NK-92 (cell line): Measurements from ENCODE around the gene GPLD1.
"Not testable (repeated sequence)": the region's sequence is repeated elsewhere in the genome, so short reads cannot be mapped to it uniquely, and the experiment has no call there.

Experiments
- DNase-seq: peaks from one replicate; lab custom pipeline; 2025; ENCODE audit not compliant: unreplicated experiment; lab: John Stamatoyannopoulos, UW

Gene GPLD1

DNA sequence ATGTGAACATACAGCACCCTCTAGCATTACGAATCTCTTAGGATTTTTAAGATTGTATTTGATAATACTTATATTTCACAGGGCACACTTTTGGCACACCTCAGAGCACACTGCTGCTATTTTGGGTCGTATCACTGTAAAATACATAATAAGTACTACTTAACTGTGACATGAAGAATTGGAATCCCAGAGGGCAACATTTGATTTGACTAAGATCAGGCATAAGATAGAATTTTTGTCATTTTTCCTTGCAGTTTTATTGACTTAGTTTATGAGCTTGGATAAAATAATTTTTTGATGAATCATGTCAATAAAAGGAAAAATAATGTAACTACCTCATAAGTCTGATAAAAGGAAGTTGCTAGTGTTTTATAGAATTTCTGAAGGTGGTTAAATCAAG, 64.3 kb downstream of the GPLD1 start:
- DNase-seq = no peak

DNA sequence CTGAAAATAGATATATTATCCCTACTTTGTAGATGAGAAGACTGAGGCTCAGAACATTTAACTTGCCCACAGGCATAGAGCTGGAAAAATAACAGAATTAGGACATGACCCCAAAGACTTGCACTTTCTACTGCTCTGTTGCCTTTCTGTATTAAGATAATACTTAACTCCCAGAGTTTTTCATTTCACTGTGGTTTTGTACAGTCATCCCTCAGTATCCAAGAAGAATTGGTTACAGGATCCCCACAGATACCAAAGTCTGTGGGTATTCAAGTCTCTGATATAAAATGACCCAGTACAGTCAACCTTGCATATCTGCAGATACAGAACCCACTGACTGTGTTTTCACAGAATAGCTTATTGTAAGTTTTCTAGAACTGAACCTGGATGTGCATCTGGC, 69.9 kb downstream of the GPLD1 start:
- no peak for DNase-seq

DNA sequence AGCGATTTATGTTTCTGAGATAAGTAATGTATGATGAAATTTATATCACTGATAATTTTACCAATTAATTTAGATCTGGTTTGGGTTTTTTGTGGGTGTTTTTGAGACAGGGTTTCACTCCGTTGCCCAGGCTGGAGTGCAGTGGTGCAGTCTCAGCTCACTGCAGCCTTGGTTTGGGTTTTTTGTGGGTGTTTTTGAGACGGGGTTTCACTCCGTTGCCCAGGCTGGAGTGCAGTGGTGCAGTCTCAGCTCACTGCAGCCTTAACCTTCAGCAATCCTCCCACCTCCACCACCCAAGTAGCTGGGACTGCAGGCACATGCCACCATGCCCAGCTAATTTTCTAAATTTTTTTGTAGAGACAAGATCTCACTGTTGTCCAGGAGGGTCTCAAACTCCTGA, 73.6 kb downstream of the GPLD1 start:
- DNase-seq = no peak

DNA sequence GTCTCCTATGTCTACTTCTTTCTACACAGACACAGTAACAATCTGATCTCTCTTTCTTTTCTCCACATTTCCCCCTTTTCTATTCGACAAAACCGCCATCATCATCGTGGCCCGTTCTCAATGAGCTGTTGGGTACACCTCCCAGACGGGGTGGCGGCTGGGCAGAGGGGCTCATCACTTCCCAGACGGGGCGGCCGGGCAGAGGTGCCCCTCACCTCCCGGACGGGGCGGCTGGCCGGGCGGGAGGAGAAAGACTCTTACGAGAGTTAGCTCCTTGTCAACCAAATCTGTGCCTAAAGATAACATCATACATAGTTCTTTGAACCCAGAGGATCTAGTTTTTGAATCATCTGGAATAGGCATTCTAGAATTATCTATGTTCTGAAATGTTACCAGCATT, 74.8 kb downstream of the GPLD1 start:
- not testable (repeated sequence) for DNase-seq

DNA sequence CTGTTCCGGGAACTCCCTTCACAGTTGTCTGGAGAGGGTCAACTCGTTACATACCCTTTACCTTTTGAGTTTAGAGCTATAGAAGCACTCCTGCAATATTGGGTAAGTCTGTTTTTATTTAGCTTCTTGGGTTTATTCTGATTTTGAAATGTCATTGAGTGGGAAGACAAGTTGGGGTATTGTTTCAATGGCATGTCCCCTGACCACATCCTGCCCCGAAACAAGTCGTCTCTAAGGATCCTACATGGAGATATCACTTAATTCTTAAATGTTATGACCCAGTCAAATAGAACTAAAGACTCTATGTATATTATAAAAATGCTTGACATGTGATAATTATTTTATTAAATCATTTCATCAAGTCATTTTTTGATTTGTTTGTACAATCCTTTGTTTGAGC, 77.1 kb downstream of the GPLD1 start:
- no peak for DNase-seq

DNA sequence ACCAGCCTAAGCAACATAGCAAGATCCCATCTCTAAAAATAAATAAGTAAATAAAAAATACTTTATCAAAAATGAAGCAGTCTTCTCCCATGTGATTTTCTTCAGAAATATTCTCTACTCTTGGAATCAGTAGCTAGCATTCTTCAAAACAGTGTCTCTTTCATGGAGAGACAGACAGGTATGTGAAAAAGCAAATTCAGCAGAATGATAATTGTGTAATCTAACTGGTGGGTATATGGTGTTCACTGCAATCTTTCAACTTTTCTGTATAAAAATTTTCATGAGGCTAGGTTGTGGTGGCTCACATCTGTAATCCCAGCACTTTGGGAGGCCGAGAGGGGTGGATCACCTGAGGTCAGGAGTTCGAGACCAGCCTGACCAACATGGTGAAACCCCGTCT, 78.8 kb downstream of the GPLD1 start:
- no peak for DNase-seq

DNA sequence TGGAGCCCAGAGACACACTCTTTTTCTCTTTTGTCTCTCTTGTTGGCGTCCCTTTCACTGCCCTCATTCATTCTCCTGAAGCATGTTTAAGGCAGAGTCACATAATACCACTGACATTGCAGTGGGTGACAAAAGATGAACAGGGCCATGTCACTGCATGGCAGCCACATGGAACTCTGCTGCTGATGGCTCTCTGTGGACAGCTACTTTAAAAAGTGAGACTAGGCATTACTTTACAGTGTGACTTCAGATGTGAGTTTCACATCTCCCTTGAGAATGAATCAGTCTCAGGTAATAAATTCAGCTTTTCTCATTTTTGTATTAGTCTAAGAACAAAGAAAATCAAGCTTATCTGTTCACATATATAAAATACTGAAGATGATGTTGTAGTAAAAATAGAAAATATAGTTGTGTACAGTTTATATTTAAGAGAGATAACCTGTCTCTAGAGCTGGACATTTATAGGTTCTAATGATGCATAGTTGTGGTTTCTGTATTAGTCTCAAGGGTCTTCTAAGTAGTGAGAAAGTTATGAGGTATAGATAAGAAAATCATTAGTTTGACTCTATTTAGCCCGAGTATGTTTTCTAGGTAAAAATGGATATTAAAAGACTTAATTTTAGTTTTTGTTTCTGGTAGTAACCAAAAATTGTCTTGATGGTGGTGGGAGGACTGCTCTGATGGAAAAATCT, 80.5 kb downstream of the GPLD1 start:
- no peak for DNase-seq

DNA sequence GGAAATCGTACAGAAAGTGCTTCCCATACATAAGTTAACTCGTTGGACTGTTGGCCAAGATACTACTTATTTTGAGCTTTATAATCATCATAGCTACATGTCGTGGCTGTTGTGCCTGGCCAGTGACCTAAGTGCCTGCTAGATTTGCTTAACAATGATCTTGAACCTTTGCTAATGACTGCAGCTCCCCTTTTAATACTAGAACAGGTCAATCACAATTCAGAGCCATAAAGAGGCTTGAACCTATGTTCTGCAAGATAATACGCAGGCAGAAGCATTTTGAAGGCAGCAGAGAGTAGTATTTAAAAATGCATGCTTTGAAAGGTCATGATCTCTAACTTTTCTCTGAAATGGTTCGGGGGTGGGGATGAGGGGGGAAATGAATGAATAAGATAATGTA, 84.1 kb downstream of the GPLD1 start:
- no peak for DNase-seq

DNA sequence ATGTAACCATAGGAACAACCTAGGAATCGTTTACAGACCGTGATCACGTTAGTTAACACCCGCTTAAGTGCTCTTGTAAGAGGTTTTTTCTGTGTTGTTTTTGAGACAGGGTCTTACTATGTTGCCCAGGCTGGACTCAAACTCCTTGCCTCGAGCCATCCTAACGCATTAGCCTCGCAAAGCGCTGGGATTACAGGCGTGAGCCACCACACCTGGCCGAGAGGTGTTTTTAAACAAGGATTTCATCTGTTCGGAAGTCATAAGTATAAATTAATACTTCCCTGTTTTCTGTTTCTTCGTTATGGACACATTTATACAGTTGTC, 85.9 kb downstream of the GPLD1 start:
- no peak for DNase-seq

DNA sequence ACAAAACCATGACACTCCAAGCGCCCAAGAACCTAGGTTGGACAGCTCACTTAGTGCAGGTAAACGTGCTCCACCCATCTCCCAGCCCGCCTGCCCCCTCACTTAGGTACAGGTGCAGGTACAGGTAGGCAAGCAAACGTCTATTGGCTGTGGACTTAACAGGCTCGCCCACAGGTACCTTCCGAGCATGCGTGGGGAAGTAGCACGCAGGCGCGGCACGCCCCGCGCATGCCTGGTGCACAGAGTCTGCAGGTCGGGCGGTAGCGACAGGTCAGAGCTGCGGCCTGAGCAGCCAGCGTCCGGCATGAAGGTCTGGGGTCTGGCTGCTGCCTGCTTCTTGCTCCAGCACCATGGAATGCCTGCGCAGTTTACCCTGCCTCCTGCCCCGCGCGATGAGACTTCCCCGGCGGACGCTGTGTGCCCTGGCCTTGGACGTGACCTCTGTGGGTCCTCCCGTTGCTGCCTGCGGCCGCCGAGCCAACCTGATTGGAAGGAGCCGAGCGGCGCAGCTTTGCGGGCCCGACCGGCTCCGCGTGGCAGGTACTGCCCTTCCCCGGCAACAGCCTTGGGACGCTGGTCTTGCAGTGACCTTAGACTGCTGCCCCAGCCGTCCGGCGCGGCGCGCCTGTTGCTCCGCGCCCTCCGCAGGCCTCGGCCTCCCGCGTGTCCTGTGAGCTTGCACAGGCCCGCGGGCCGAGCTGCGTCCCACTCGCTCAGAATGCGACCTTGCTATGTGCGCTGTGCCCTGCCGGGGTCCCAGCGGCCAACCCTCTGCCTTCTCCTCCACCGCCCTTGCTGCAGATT, 86.5 kb downstream of the GPLD1 start, which contains the start of gene MRS2:
Gene MRS2, plus strand, starts transcription at position 240 of the 804 bp plus-strand sequence. Its CDS starts 111 bp downstream, at position 351.
- no peak for DNase-seq

DNA sequence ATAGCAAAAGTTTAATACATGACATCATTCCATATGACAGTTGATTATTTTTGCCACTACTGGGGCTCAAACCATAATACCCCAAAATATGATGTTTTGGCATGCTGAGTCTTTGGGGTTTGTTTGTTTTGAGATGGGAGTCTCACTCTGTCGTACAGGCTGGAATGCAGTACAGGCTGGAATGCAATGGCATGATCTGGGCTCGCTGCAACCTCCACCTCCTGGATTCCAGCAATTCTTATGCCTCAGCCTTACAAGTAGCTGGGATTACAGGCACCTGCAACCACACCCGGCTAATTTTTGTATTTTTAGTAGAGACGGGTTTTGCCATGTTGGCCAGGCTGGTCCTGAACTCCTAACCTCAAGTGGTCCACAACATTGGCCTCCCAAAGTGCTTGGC, 87.9 kb downstream of the GPLD1 start:
- DNase-seq = no peak

DNA sequence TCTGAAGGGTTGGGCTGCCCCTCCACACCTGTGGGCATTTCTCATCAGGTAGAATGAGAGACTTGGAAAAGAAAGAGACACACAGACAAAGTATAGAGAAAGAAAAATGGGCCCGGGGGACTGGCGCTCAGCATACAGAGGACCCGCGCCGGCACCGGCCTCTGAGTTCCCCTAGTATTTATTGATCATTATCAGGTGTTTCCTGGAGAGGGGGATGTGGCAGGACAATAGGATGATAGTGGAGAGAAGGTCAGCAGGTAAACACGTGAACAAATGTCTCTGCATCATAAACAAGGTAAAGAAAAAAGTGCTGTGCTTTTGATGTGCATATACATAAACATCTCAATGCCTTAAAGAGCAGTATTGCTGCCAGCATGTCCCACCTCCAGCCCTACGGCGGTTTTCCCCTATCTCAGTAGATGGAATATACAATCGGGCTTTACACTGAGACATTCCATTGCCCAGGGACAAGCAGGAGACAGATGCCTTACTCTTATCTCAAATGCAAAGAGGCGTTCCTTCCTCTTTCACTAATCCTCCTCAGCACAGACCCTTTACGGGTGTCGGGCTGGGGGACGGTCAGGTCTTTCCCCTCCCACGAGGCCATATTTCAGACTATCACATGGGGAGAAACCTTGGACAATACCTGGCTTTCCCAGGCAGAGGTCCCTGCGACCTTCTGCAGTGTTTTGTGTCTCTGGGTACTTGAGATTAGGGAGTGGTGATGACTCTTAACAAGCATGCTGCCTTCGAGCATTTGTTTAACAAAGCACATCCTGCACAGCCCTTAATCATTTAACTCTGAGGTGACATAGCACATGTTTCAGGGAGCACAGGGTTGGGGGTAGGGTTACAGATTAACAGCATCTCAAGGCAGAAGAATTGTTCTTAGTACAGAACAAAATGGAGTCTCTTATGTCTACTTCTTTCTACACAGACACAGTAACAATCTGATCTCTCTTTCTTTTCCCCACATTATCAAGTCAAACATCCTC, 89.0 kb downstream of the GPLD1 start:
- DNase-seq = not testable (repeated sequence)

DNA sequence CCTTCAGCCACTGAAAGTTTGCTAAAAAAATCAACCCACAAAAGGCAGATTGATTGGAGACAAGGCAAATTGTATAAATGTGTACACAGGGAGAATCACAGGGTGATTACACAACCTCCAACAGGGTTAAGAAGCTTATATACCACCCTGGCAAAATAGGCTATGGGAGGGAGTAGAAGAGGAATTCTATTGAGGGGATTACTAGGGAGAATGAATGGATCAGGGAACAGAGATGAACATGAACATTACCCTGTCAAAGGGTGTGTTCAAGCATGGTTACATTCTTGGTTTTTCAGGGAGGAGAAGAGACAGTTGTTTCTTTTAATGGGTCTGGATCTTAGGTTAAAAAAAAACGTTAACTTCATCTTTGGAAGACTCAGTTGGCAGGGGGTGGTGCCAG, 91.7 kb downstream of the GPLD1 start:
- DNase-seq = no peak

DNA sequence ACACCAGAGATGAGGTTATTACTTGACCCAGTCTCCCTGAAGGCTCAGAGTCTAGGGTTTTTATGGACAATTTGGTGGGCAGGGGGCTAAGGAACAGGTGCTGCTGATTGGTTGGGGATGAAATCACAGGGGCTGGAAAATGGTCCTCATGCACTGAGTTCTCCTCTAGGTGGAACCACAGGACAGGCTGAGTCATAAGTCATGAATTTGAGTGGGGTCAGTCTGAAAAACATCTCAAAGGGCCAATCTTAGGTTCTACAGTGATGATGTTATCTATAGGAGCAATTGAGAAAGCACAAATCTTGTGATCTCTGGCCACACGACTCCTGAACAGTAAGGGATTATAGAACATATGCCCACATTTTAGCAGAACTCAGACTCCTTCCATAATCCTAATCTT, 92.6 kb downstream of the GPLD1 start:
- DNase-seq = no peak

DNA sequence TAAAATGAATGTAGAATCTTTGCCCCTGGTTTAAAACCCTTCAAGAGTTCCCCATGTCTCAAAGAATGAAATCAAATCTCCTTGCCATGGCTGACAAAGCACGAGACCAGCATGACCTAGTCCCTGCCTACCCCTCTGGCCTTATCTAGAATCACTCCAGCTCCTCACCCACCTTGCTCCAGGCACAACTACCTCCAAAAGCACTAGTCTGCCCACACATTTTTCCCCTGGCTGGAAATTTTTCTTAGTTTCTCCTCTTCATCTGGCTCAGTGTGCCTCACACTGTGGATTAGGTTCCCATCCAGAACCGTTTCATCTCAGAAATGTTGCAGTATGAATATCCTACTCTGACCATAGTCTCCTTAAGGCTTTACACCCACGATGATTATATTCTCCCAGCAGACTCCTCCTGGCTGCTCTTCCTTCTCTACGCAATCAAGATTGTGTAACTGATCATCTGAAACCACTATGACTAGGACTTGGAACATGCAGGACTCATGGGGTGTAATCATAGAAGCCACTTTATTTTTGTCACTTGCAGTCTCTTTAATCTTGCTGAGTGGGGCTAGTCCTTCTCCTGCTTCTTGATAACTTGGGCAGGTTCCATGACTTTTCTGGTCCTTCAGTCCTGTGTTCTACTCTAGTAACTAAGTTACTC, 94.5 kb downstream of the GPLD1 start:
- DNase-seq = no peak

DNA sequence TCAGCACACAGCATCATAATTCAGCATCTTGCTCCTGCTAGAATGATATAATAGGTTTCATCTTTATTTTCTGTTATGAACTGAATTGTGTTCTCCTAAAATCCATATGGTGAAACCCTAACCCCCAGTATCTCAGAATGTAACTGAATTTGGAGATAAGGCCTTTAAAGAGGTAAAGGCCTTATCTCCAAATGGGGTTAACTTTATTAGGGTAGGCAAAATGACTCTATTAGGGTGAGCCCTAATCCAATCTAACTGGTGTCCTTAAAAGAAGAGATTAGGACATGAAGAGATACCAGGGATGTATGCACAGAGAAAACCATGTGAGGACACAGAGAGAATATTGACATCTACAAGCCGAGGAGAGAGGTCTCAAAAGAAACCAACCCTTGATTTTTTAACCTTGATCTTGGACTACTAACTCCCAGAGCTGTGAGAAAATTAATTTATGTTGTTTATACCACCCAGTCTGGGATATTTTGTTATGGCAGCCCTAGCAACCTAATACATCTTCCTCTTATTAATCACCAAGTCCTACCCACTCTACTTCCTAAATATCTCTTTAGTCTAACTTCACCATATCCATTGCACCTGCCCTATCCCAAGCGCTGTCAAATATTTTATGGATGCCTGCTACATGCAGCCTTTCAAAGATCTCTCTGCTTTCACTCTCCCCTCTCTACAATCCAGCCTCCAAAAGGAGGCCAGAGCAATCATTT, 95.2 kb downstream of the GPLD1 start:
- DNase-seq = no peak

DNA sequence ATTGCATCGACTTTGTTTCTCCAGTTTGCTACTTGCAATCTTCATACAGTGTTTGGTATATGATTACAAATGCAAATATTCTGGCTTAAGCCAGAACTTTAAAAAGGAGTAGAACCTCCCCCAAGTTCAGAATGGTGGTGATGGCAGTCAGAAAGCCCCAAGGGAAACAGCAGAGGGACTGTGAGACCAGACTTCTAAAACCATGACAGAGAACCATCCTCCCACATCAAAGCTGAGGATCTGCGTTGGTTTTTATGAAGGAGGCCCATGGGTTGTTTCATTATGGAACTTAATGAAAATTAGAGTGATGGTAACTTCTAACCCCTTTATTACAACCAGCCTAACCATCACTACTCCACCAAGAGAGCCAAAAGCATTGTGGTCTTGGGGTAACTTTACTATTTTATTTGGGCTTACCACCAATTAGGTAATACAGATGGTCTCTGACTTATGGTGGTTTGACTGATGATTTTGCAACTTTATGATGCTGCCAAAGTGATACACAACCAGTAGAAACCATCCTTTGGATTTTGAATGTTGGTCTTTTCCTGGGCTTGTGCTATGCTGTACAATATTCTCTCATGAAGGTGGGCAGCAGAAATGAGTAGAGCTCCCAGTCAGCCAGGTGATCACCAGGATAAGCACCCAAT, 97.5 kb downstream of the GPLD1 start:
- no peak for DNase-seq

DNA sequence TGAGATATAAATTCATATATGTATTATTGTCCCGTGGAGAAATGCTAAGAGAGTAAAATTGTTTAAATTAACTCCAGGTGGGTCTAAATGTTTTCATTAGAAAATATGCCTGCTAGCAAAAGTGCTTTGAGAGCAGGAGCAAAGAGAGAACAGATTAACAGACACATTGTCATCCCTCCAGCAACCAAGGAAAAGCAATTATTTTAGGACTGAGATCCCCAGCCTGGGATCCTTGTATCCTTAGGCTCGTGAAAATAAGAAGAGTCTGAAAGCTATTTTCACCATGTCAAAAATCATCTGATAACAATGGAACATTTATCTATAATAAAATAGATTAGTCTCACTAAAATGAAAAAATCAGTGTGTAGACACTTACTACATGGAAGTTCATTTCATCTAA, 98.2 kb downstream of the GPLD1 start:
- DNase-seq = no peak

DNA sequence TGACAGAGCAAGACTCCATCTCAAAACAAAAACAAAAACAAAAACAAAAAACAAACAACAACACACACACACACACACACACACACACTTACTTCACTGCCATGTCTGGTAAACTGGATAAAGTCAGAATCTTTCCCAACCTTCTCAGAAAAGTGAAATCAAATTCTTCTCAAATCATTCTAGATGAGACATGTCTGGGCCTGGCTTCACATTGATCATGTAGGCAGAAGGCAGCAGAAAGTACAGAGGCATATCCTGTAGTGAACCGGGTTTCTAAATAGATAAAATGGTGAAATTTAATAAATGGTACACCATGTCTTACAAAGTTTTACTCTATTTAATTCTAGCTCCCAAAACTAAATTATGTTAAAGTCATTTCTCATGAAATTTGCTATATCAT, 101.6 kb downstream of the GPLD1 start:
- no peak for DNase-seq
